Pons (tissue), 1 donor: ENCODE measurements around the gene GSE1.
"Not testable (repeated sequence)": the region's sequence is repeated elsewhere in the genome, so short reads cannot be mapped to it uniquely, and the experiment has no call there.

Source experiments
- DNase-seq: peaks from one replicate; pipeline ENCODE4 v3.0.0-alpha.2; 2016; ENCODE audit warnings: low spot score

GSE1 gene

GRCh38 chr16:85591381-85591780 lies 21.7 kb upstream of the GSE1 start:
- DNase-seq, result no peak

GRCh38 chr16:85592277-85592676 lies 20.8 kb upstream of the GSE1 start:
- not testable (repeated sequence) for DNase-seq

GRCh38 chr16:85592700-85593493 lies 20.2 kb upstream of the GSE1 start:
- no peak for DNase-seq

- no peak for DNase-seq
These were observed 19.5 kb upstream of the GSE1 start for GRCh38 chr16:85593494-85594221.

GRCh38 chr16:85594273-85594977 lies 18.7 kb upstream of the GSE1 start:
- no peak for DNase-seq

- DNase-seq, result no peak
These were observed 18.0 kb upstream of the GSE1 start for GRCh38 chr16:85594978-85595661.

GRCh38 chr16:85595812-85596502 lies 17.2 kb upstream of the GSE1 start:
- no peak for DNase-seq

GRCh38 chr16:85598141-85598540 lies 15.0 kb upstream of the GSE1 start:
- no peak for DNase-seq

- no peak for DNase-seq
These were observed 13.0 kb upstream of the GSE1 start for GRCh38 chr16:85600078-85600477.

GRCh38 chr16:85600530-85601271 lies 12.4 kb upstream of the GSE1 start:
- no peak for DNase-seq

- no peak for DNase-seq
These were observed 11.9 kb upstream of the GSE1 start for GRCh38 chr16:85601272-85601639.

- no peak for DNase-seq
These were observed 11.3 kb upstream of the GSE1 start for GRCh38 chr16:85601730-85602401.

GRCh38 chr16:85602402-85603202 lies 10.5 kb upstream of the GSE1 start:
- DNase-seq, result no peak

- DNase-seq, result no peak
These were observed 9.8 kb upstream of the GSE1 start for GRCh38 chr16:85603203-85603755.

GRCh38 chr16:85604145-85604705 lies 8.9 kb upstream of the GSE1 start:
- no peak for DNase-seq

- no peak for DNase-seq
These were observed 7.8 kb upstream of the GSE1 start for GRCh38 chr16:85605051-85605911.

- DNase-seq, result no peak
These were observed 6.9 kb upstream of the GSE1 start for GRCh38 chr16:85605912-85606841.
